GM21390 (cell line): ENCODE results near the gene TCERG1L.

Experiments
- ATAC-seq: cut with Tn5 transposase; IDR thresholded peaks from one replicate; pipeline ENCODE4 v1.9.1; 2021; ENCODE audit not compliant: unreplicated experiment

The TCERG1L gene

GRCh38 chr10:131231323-131231964 lies 80.1 kb downstream of the TCERG1L start:
- no peak for ATAC-seq

DNA sequence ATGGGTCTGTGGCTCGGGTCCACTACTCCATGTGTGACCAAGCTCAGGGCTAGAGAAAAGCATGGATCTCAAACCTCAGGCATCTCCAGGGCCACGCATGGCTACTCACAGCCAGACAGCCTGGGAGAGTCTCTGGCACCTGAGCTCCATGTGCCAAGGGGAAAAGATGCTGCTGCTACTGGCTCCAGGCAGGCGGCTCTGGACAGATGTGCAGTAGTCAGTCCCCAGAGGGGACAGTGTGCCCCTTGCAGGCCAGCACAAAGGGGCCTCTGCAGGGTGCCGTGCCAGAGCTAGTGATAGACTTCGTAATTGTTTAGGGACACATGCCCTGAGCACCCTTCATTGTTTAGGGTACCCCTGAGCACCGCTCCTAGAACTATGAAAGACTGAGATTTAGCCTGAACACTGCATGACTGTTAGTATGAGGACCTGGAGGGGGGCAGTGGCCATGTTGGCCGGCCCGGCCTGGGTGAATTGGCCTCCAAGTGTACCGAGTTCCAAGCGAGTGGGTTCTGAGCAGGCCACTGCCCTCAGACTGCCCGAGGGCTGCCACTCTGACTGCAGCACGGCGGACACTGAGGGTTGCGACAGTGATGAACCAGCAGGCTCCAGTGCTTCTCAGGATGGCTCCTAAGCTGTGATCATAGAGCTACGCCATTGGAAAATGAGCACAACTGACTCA lies 80.7 kb downstream of the TCERG1L start:
- ATAC-seq = no peak

- no peak for ATAC-seq
Observed at GRCh38 chr10:131230166-131230565, 81.4 kb downstream of the TCERG1L start.

DNA sequence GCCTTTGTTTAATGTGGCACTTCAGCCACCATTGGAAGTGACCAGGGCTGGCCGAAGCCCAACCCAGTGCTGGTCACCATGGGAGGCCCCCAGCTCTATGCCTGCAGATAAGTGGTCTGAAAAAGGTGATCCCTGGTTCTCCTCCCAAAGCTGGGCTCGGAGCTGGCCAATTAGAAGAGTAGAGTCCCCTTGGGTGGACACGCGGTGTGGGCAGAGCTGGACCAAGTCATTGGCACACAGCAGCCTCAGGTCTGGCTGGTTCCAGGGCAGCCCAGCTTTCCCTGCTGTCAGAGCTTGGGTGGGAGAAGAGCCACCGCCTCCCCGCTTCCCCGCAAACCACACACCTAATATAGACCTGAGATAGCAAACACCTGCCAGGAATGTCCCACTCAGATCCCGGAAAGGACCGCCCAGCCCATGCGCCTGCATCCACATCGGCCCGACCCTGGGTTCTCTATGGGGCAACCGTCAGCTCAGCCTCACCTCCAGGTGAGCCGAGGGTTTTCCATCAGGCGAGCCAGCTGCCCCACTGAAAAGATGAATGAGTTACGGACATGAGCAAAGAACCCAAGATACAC lies 84.3 kb downstream of the TCERG1L start:
- ATAC-seq = no peak

DNA sequence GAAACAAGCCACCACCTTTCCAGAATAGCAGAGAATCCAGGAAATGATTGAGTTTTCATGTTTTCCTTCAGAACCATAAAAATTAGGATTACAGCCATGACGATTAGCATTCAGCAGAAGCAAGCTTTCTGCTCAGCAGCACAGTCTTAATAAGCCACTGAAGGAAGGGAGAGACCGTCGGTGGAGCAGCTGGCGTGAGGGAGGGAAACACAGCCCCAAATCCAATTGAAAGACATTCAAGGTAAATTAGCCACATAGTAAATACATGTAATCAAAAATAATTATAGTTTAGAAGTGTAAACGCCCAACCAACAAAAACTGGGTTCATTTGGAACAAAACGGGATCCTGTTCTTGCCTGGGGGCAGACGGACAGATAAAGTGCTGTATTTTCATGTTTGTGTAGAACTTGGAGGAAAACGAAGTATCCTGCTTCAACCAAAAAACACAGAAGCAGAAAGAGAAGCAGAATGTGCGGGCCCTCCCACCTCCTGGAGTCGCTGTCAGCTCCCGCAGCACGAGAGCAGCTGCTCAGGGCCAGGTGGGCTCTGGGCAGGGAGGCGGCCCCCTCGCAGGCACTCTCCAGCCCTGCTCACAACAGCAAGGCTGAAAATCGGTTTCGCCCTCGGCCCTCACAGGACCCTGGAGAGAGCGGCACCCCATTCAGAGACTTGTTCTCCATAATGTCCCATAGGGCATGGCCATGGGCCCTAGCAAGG lies 84.9 kb downstream of the TCERG1L start:
- no peak for ATAC-seq

- no peak for ATAC-seq
Observed at GRCh38 chr10:131224106-131224505, 87.4 kb downstream of the TCERG1L start.

- no peak for ATAC-seq
Observed at GRCh38 chr10:131223422-131223821, 88.1 kb downstream of the TCERG1L start.

GRCh38 chr10:131222986-131223385 lies 88.5 kb downstream of the TCERG1L start:
- ATAC-seq = no peak

DNA sequence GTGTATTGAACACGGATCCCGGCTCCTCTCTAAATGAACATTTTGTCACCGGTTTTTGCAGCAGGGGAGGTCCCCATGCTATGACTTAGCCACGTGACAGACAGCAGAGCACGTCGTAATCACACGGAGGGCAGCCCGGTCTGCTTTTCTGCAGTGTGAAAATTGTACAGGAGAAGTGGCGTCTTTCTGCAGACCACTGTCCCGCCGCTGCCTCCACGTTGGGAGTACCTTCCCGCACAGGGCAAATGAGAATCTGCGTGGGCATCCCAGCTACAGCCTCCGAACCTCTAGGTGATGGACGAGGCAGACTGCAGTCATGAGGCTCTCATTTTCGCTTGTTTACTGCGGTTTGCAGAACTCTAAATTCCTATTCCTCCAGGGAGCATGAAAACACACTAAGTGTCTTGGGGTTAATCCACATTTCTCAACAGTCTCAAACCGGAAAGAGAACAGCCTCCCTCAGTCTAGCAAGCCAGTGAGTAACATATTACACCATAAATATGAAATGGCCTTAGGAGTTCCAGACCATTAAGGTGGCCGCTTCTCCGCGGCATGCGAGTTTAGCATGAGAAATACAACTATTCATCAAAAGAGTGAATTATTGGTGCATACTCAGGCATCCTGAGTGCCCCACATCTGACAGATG lies 89.8 kb downstream of the TCERG1L start:
- no peak for ATAC-seq

- no peak for ATAC-seq
Observed at GRCh38 chr10:131220601-131221171, 90.8 kb downstream of the TCERG1L start.

GRCh38 chr10:131219955-131220489 lies 91.5 kb downstream of the TCERG1L start:
- no peak for ATAC-seq

- no peak for ATAC-seq
Observed at GRCh38 chr10:131219584-131219886, 92.0 kb downstream of the TCERG1L start.

DNA sequence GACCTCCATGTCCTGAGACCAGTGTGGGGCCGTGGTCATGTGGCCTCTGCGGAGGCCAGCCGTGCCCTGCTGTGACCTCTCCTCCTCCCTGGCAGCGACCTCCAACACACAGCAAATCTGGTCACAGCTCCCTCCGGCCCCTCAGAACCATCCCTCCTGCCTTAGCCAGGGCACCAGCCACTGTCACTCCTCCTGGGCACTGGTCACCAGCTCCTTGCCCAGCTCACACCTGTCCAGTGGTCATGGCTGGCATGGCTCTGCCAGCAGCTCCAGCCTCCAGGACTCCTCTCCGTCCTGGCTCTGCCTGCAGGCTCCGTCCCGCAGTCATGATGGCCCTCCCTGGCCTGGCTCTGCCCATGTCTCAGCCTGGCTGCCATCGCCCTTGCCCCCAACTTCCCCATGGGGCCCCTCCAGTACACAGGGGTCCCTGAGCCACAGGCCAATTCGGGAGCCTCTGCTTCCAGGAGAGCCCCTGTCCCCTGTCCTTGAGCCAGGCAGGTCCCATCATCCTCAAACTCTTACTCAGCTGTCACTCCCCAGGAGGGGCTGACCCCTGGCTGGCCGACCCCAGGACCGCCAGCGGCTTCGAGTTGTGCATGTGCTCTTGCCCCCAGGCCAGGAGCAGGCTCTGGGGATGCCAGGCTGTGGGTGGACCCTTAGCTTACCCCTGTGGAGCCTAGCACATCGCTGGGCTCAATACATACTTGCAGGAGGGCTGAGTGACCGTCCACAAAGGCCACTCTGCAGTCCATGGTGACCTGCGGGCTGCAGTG lies 92.5 kb downstream of the TCERG1L start:
- ATAC-seq = no peak

- ATAC-seq = no peak
Observed at GRCh38 chr10:131216681-131217230, 94.8 kb downstream of the TCERG1L start.

GRCh38 chr10:131215776-131216175 lies 95.7 kb downstream of the TCERG1L start:
- no peak for ATAC-seq

DNA sequence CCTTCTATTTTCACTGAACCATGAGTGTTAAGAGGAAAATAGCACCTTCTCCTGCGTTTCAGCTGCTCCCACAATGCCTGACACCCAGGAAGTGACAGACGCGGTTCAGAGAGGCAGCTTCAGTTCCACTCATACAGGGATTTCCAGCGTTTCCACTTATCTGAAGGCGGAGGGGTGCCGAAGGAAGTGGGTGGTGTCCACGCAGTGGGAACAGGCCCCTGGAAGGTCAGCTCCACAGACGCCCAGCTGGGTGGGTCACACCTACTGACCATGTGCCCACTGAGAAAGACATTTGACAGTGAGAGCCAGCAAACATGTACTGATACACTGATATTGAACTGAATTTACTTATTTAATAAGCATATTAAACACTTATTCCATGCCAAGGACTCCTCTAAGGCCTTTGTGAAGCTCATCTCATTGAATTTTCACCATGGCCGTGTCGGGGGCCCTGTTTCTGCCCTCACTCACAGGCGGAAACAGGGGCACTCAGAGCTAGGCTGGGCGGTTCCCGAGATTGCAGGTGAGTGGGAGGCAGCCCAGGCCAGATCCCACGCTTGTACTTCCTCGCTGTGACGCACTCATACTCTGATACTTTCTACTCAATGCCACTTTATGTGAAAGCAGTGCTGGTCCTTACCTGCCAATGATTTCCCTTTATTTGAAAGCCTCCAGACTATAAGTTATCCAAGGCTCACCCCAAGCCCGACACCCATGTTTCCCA lies 96.8 kb downstream of the TCERG1L start:
- ATAC-seq = no peak

GRCh38 chr10:131213741-131214505 lies 97.6 kb downstream of the TCERG1L start:
- no peak for ATAC-seq

DNA sequence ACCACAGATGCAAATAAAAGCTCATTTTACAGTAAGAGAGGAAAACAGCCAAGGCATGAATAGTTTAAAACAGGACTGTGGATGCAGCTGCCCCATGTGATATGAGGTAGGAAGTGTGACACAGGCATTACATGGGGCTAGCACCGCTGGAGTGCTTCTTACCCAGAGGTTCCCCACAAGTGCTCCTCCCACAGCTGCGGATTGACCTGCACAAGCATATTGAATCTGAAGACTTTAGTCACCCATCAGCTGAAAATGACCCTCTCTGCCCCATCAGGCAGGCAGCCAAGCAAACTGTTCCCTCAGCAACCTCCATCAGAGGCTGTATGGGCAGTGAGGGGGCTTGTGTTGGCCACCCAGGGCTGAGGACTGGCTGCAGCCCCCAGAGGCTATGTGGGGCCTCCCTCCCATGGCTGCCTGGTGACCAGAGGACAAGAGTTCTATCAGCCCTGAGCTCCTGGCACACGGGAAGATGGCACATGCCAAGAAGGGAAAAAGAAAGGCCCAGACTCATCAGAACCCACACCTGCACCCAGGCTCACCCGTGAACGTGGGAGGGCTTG lies 98.7 kb downstream of the TCERG1L start:
- ATAC-seq = no peak
